Muscle of leg (tissue), 11 donors: ENCODE results near the gene QPRT. TPM values are rescaled to one million over a fixed set of nuclear protein-coding genes. Genes with fewer than 3 reads are reported as not detected.
"Not testable (repeated sequence)": the region's sequence is repeated elsewhere in the genome, so short reads cannot be mapped to it uniquely, and the experiment has no call there.

Source experiments
- DNase-seq: peaks from one replicate; pipeline ENCODE4 v3.0.0; 2013
- H3K27ac ChIP-seq: one replicate; pipeline ENCODE4 v1.5.1; 2013; ENCODE audit warnings: mild to moderate bottlenecking, low read length, control low read depth
- H3K27me3 ChIP-seq: one replicate; pipeline ENCODE4 v1.6.1; 2013; ENCODE audit warnings: low read length; ENCODE audit not compliant: control insufficient read depth, insufficient read depth
- H3K36me3 ChIP-seq: one replicate; pipeline ENCODE4 v1.6.1; 2013; ENCODE audit warnings: low read length; ENCODE audit not compliant: control insufficient read depth, insufficient read depth
- H3K4me1 ChIP-seq: one replicate; pipeline ENCODE4 v1.6.1; 2013; ENCODE audit warnings: low read length; ENCODE audit not compliant: control insufficient read depth, insufficient read depth
- H3K4me3 ChIP-seq: one replicate; pipeline ENCODE4 v1.5.1; 2013; ENCODE audit warnings: low read length, control low read depth
- H3K9me3 ChIP-seq: replicated peaks from 2 replicates; pipeline ENCODE4 v1.6.1; 2013; ENCODE audit warnings: low read depth, low read length; ENCODE audit not compliant: control insufficient read depth
- WGBS: methylation state at CpG from one replicate; pipeline ENCODE4 v1.1.5; 2013; ENCODE audit warnings: missing lambda C conversion rate; ENCODE audit not compliant: insufficient coverage; 5-methylcytosine and 5-hydroxymethylcytosine counted together
- polyA plus RNA-seq, 8 donors: library from polyadenylated mRNA; unstranded; fragments of 120-200 nt; gene quantifications; one replicate each; pipeline versions ENCODE4 v1.2.1 to v1.2.3, GENCODE V29; 2013; ENCODE audit warnings: inconsistent platforms in 1 of 8, low replicate concordance in 1 of 8; ENCODE audit not compliant: insufficient read length in 8 of 8, insufficient read depth in 1 of 8
- total RNA-seq: library from RNA; stranded (reverse); fragments of 120-200 nt; gene quantifications from one replicate; pipeline ENCODE4 v1.2.4, GENCODE V29; 2013

The QPRT gene
- total and polyA plus RNA-seq, 9 donors, result 57.1 to 97.7 (median 66.7) TPM

DNA sequence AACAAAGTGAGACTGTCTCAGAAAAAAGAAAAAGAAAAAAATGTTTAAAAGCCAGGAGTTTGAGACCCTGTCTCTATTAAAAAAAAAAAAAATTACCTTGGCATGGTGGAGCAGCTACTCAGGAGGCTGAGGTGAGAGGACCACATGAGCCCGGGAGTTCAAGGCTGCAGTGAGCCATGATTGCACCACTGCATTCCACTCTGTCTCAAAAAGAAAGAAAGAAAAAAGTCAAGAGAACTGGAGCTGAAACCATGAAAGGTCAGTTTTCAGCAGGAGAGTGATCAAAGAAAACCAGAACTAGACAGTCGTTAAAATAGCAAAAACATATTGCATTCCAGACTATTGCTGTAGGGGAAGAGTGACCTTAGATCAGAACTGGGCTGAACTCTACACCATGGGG is 8.8 kb downstream of the QPRT start:
- Histone ChIP-seq H3K36me3 (peaks cover 21% of the 10 kb centered on the region), H3K4me1 (no peaks in the 10 kb centered on the region), H3K9me3 (no peaks in the 10 kb centered on the region), H3K27me3 (no peaks in the 10 kb centered on the region), H3K4me3 (no peak overlapping the region), H3K27ac (no peak overlapping the region)
- no peak for DNase-seq
- WGBS, result no CpG with 5 or more reads among the region's 2 CpGs

DNA sequence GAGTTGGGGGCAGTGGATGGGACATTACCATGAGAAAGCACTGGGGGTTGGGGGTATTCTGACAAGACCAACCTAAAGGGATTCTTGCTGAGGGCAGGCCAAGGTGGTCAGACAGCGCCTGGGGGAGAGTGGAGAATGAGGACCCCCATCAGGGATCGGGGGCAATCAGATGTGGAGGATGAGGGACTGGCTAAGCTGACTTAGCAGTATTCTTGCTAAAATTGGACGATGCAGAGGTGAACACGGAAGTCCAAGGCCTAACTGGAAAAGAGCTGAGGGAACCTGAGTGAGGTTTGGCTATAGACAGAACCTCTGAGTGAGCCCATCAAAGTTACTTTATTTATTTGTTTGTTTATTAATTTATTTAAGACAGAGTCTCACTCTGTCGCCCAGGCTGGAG is 9.2 kb downstream of the QPRT start:
- Histone ChIP-seq H3K27me3 (no peaks in the 10 kb centered on the region), H3K36me3 (peaks cover 21% of the 10 kb centered on the region), H3K27ac (no peak overlapping the region), H3K4me1 (no peaks in the 10 kb centered on the region), H3K9me3 (no peaks in the 10 kb centered on the region), H3K4me3 (no peak overlapping the region)
- DNase-seq, result no peak
- WGBS, result 80% methylated on average over 4 of the region's 5 CpGs

DNA sequence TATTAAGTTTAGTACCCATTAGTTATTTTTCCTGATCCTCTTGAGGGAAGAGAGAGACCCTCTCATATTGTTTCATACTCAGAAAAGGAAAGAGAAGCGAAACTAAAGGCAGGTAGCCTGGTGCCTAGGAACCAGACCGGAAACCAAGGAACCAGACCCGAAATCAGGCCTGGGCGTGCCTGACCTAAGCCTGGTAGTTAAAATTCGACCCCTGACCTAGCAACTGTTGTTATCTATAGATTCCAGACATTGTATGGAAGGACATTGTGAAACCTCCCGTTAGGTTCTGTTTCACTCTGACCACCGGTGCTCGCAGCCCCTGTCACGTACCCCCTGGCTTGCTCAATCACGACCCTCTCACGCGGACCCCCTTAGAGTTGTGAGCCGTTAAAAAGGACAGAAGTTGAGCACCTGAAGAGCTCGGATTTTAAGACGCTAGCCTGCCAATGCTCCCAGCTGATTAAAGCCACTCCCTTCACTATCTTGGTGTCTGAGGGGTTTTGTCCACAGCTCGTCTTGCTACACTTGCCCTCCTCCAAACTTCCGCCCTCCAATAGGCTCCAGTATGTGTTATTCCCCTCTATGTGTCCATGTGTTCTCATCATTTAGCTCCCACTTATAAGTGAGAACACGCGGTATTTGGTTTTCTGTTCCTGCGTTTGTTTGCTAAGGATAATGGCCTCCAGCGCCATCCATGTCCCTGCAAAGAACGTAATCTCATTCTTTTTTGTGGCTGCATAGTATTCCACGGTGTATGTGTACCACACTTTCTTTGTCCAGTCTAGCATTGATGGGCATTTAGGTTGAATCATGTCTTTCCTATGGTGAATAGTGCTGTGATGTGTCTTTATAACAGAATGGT is 10.7 kb downstream of the QPRT start:
- peaks cover 14% of the 10 kb centered on the region for H3K36me3 ChIP-seq
- not testable (repeated sequence) for H3K4me3 ChIP-seq, H3K27ac ChIP-seq, H3K4me1 ChIP-seq, H3K27me3 ChIP-seq, DNase-seq, H3K9me3 ChIP-seq
- WGBS, result 79% methylated on average over 16 of the region's 23 CpGs

DNA sequence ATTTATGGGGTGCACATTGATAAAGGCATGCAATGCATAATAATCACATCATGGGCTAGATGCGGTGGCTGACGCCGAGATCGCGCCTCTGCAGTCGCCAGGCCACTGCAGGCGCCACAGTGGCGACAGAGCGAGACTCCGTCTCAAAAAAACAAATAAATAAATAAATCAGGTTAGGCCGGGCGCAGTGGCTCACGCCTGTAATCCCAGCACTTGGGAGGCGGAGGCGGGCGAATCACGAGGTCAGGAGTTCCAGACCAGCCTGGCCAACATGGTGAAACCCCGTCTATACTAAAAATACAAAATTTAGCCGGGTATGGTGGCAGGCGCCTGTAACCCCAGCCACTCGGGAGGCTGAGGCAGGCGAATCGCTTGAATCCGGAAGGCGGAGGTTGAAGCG is 13.6 kb downstream of the QPRT start:
- 99% methylated on average over 20 of the region's 26 CpGs for WGBS
- H3K9me3 ChIP-seq, H3K4me3 ChIP-seq, H3K27ac ChIP-seq, H3K27me3 ChIP-seq, DNase-seq: not testable (repeated sequence)
- Histone ChIP-seq H3K36me3 (peaks cover 15% of the 10 kb centered on the region), H3K4me1 (peaks cover 14% of the 10 kb centered on the region)

DNA sequence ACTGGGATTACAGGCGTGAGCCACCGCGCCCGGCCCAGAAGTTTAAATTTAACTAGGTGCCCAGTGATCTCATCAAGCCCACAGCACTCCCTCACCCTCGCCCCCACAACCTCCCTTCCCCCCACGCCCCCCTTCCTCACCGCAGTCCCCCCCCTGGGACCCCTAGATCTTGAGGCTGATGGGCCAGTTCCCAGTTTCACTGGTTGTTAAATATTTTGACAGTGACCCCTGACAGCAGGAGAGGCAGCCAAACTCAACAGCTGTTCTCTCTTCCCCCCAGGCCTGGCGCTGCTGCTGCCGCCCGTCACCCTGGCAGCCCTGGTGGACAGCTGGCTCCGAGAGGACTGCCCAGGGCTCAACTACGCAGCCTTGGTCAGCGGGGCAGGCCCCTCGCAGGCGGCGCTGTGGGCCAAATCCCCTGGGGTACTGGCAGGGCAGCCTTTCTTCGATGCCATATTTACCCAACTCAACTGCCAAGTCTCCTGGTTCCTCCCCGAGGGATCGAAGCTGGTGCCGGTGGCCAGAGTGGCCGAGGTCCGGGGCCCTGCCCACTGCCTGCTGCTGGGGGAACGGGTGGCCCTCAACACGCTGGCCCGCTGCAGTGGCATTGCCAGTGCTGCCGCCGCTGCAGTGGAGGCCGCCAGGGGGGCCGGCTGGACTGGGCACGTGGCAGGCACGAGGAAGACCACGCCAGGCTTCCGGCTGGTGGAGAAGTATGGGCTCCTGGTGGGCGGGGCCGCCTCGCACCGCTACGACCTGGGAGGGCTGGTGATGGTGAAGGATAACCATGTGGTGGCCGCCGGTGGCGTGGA is 15.6 kb downstream of the QPRT start:
- Histone ChIP-seq H3K4me3 (no peak overlapping the region), H3K9me3 (peaks cover 3% of the 10 kb centered on the region), H3K36me3 (peaks cover 17% of the 10 kb centered on the region), H3K4me1 (peaks cover 14% of the 10 kb centered on the region), H3K27ac (peak overlapping the region; percentile 91), H3K27me3 (no peaks in the 10 kb centered on the region)
- DNase-seq, result peak; percentile 89
- WGBS, result 75% methylated on average over 26 of the region's 41 CpGs

DNA sequence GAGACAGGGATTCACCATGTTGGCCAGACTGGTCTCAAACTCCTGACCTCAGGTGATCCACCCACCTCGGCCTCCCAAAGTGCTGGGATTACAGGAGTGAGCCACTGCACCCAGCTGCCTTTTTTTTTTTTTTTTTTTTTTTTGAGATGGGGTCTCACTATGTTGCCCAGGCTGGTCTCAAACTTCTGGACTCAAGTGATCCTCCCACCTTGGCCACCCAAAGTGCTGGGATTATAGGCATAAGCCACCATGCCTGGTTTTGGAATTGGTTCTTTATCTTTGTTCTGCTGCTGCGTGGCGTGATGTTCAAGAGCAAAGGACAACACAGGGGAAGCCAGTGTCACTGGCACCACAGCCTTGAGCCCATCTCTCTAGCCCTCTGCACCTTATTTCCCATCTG is 16.7 kb downstream of the QPRT start:
- 100% methylated on average over 2 of the region's 3 CpGs for WGBS

DNA sequence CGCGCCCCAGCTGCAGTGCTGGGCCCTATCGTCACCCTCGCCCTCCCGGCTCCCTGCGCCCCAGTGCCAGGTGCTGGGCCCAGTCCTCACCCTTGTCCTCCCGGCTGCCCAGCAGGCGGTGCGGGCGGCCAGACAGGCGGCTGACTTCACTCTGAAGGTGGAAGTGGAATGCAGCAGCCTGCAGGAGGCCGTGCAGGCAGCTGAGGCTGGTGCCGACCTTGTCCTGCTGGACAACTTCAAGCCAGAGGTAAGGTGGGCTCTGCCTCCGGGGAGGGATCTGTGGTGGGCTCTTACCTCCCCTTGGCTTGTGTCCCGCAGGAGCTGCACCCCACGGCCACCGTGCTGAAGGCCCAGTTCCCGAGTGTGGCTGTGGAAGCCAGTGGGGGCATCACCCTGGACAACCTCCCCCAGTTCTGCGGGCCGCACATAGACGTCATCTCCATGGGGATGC is 17.9 kb downstream of the QPRT start:
- 92% methylated on average over 21 of the region's 21 CpGs for WGBS
- no peak for DNase-seq

More for the DNA sequence above, 16.7 kb downstream of the QPRT start:
- not testable (repeated sequence) for H3K27me3 ChIP-seq, H3K27ac ChIP-seq, H3K9me3 ChIP-seq, DNase-seq, H3K4me3 ChIP-seq
- H3K4me1 ChIP-seq, result peaks cover 15% of the 10 kb centered on the region
- peaks cover 17% of the 10 kb centered on the region for H3K36me3 ChIP-seq

DNA sequence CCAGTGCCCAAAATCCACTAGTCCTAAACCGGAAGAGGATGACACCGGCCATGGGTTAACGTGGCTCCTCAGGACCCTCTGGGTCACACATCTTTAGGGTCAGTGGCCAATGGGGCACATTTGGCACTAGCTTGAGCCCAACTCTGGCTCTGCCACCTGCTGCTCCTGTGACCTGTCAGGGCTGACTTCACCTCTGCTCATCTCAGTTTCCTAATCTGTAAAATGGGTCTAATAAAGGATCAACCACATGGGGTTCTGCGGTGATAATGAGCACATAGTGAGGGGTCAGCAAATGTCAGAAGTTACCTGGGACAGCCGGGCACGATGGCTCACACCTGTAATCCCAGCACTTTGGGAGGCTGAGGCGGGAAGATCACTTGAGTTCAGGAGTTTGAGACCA is 18.4 kb downstream of the QPRT start:
- H3K27ac ChIP-seq, result no peak overlapping the region
- H3K27me3 ChIP-seq, result no peaks in the 10 kb centered on the region
- 97% methylated on average over 5 of the region's 7 CpGs for WGBS
- no peak for DNase-seq
- peaks cover 3% of the 10 kb centered on the region for H3K9me3 ChIP-seq
- peaks cover 16% of the 10 kb centered on the region for H3K4me1 ChIP-seq
- H3K4me3 ChIP-seq, result no peak overlapping the region
- peaks cover 17% of the 10 kb centered on the region for H3K36me3 ChIP-seq

More for the DNA sequence above, 17.9 kb downstream of the QPRT start:
- H3K4me3 ChIP-seq, result no peak overlapping the region
- no peak overlapping the region for H3K27ac ChIP-seq
- H3K27me3 ChIP-seq, result no peaks in the 10 kb centered on the region
- H3K4me1 ChIP-seq, result peaks cover 16% of the 10 kb centered on the region
- peaks cover 3% of the 10 kb centered on the region for H3K9me3 ChIP-seq
- H3K36me3 ChIP-seq, result peaks cover 17% of the 10 kb centered on the region

DNA sequence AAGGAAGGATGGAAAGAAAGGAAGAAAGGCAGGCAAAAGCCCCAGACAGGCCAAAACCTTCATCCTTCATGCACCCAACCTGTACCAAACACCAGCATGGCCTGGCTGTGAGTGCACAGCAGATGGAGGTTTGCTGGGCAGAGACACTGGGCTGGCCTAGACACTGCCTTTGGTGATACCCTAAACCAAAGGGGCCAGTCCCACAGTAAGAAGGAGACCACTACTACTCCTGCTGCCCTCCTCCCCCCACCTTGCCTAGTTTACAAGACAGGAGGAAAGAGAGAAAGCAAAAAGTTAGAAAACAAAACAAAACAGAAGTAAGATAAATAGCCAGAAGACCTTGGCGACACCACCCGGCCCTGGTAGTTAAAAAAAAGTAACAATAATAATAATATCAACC is 19.1 kb downstream of the QPRT start:
- no peak overlapping the region for H3K4me3 ChIP-seq
- WGBS, result no CpG with 5 or more reads among the region's 2 CpGs
- peaks cover 16% of the 10 kb centered on the region for H3K4me1 ChIP-seq
- no peak for DNase-seq
- no peak overlapping the region for H3K27ac ChIP-seq
- H3K9me3 ChIP-seq, result peaks cover 3% of the 10 kb centered on the region
- H3K36me3 ChIP-seq, result peaks cover 17% of the 10 kb centered on the region
- no peaks in the 10 kb centered on the region for H3K27me3 ChIP-seq
